ENCODE measurements around the gene ALPL. TPM values are rescaled to one million over a fixed set of nuclear protein-coding genes. Genes with fewer than 3 reads are reported as not detected.

ALPL gene
- total and polyA plus RNA-seq, 9 of the 15 experiments (the other 6 are each of a cell fraction or from before 2014, with no cell fraction given): 0.04 to 0.38 (median 0.18) TPM; not detected in 4

DNA sequence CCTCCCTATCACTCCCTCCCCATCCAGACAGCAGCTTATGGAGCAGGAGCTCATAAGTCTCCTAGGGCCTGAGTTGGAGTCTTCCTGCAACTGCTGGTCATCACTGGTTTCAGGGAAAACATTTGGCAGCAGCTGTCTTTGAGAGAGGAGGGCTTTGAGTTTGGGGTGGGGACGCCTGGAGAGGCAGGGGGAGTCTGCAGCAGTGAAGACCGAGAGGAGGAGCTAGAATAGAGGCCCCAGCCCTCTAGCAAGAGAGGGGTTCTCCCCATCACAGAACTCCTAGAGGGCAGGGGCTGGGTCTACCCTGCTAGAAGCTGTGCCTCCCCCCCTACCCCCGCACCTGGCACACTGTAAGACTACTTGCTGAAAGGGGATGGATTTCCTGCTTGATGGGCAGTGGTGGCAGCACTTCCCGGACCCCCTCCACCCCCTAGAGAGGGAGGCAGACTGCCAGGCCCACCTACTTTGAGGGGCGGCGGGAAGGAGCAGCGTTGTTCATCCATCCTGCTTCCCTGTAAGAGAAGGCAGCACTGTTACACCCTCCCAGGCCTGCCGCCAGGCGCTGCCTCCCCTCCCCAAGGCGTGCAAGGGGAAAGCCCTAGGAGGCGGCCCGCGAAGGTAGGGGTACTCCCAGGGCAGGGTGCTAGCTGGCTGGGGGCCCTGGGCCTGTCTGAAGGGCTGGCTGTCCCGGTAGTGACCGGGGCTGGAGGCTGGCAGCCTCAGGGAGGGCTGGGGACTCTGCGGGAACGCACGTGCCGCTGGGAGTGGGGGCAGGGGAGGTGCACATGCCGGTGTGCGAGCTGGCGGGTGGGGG is 109.5 kb downstream of the ALPL start (continued):
- TF ChIP-seq, protein P1, sequence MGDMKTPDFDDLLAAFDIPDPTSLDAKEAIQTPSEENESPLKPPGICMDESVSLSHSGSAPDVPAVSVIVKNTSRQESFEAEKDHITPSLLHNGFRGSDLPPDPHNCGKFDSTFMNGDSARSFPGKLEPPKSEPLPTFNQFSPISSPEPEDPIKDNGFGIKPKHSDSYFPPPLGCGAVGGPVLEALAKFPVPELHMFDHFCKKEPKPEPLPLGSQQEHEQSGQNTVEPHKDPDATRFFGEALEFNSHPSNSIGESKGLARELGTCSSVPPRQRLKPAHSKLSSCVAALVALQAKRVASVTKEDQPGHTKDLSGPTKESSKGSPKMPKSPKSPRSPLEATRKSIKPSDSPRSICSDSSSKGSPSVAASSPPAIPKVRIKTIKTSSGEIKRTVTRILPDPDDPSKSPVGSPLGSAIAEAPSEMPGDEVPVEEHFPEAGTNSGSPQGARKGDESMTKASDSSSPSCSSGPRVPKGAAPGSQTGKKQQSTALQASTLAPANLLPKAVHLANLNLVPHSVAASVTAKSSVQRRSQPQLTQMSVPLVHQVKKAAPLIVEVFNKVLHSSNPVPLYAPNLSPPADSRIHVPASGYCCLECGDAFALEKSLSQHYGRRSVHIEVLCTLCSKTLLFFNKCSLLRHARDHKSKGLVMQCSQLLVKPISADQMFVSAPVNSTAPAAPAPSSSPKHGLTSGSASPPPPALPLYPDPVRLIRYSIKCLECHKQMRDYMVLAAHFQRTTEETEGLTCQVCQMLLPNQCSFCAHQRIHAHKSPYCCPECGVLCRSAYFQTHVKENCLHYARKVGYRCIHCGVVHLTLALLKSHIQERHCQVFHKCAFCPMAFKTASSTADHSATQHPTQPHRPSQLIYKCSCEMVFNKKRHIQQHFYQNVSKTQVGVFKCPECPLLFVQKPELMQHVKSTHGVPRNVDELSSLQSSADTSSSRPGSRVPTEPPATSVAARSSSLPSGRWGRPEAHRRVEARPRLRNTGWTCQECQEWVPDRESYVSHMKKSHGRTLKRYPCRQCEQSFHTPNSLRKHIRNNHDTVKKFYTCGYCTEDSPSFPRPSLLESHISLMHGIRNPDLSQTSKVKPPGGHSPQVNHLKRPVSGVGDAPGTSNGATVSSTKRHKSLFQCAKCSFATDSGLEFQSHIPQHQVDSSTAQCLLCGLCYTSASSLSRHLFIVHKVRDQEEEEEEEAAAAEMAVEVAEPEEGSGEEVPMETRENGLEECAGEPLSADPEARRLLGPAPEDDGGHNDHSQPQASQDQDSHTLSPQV (IDR thresholded peaks at IDR 0.05): peak; percentile 94
- TF ChIP-seq GATAD2B (IDR thresholded peaks at IDR 0.05; ENCODE audit: borderline replicate concordance) (no peak), PKNOX1 (IDR thresholded peaks at IDR 0.05) (no peak), ZBTB40 (IDR thresholded peaks at IDR 0.05) (0 out of 2 replicates have a peak, but pooled peaks have one; percentile 34), ZBTB40 (CRISPR knock-in tag; IDR thresholded peaks at IDR 0.05) (no peak), KLF16 (IDR thresholded peaks at IDR 0.05) (no peak), CBX5 (IDR thresholded peaks at IDR 0.05; ENCODE audit: borderline replicate concordance, low read depth) (no peak), ZBTB26 (CRISPR knock-in tag; IDR thresholded peaks at IDR 0.05) (no peak)
- TF ChIP-seq, protein P2, sequence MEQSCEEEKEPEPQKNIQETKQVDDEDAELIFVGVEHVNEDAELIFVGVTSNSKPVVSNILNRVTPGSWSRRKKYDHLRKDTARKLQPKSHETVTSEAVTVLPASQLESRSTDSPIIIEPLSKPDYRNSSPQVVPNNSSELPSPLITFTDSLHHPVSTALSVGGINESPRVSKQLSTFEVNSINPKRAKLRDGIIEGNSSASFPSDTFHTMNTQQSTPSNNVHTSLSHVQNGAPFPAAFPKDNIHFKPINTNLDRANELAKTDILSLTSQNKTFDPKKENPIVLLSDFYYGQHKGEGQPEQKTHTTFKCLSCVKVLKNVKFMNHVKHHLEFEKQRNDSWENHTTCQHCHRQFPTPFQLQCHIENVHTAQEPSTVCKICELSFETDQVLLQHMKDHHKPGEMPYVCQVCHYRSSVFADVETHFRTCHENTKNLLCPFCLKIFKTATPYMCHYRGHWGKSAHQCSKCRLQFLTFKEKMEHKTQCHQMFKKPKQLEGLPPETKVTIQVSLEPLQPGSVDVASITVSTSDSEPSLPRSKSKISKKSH (CRISPR knock-in tag; IDR thresholded peaks at IDR 0.05): no peak
